ENCODE results near the gene ATP6V0D1. TPM values are rescaled to one million over a fixed set of nuclear protein-coding genes. Genes with fewer than 3 reads are reported as not detected.

The ATP6V0D1 gene
- total RNA-seq, result 97.9 and 120 TPM in 2 replicates

DNA sequence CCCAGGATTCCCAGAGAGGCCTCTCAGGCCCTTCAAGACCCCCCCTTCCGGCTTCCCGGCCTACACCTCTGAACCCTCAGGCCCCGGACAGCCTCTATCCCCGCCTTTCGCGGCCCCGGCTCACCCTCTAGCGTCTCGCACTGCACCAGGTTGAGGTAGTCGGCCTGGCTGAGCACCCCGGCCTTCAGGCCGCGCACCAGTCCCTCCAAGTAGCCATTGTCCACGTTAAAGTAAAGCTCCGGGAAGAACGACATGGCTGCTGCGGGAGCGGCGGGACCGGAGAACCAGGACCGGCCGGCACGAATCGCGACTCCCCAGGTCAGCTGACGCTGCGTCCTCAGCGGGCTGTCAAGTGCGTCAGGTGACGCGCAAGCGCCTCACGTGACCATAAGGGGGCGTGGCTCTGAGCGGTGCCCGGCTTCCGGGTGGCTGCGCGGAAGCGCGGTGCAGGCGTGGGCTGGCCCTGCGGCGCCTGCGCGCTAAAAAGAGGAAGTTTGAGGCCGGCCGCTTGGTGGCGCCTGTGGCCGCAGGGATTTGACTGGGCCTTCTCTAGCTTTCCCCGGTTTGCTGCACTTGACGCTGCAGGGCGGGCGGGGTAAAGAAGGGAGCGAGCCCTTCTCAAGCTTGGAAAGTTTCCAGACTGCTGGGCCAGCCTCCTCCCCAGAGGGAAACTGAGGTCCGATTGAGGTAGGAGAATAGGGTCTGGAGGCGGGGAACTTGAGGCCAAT, at the start of gene ATP6V0D1:
TSS of gene ATP6V0D1 (minus strand) at position 325 of the 728 bp plus-strand sequence. CDS start at position 254, 71 bp downstream.
- DNase-seq (ENCODE audit: low read depth), result peak; percentile 63
- peak within 1 kb of the TSS; percentile 91 for H3K4me3 ChIP-seq (ENCODE audit: low read depth, low read length)
- TF ChIP-seq, protein P1, sequence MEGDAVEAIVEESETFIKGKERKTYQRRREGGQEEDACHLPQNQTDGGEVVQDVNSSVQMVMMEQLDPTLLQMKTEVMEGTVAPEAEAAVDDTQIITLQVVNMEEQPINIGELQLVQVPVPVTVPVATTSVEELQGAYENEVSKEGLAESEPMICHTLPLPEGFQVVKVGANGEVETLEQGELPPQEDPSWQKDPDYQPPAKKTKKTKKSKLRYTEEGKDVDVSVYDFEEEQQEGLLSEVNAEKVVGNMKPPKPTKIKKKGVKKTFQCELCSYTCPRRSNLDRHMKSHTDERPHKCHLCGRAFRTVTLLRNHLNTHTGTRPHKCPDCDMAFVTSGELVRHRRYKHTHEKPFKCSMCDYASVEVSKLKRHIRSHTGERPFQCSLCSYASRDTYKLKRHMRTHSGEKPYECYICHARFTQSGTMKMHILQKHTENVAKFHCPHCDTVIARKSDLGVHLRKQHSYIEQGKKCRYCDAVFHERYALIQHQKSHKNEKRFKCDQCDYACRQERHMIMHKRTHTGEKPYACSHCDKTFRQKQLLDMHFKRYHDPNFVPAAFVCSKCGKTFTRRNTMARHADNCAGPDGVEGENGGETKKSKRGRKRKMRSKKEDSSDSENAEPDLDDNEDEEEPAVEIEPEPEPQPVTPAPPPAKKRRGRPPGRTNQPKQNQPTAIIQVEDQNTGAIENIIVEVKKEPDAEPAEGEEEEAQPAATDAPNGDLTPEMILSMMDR (conservative IDR thresholded peaks at IDR 0.05; ENCODE audit: low read depth, low read length), result peak; percentile 78

GRCh38 chr16:67530013-67530939, 49.3 kb upstream of the ATP6V0D1 start:
- TF ChIP-seq, protein P1 (conservative IDR thresholded peaks at IDR 0.05; ENCODE audit: low read depth, low read length), result no peak
- peak overlapping the region; percentile 92 for H3K4me3 ChIP-seq (ENCODE audit: low read depth, low read length)
- no peak for DNase-seq (ENCODE audit: low read depth)

GRCh38 chr16:67529582-67530012, 48.6 kb upstream of the ATP6V0D1 start:
- no peak for DNase-seq (ENCODE audit: low read depth)
- TF ChIP-seq, protein P1 (conservative IDR thresholded peaks at IDR 0.05; ENCODE audit: low read depth, low read length), result no peak

DNA sequence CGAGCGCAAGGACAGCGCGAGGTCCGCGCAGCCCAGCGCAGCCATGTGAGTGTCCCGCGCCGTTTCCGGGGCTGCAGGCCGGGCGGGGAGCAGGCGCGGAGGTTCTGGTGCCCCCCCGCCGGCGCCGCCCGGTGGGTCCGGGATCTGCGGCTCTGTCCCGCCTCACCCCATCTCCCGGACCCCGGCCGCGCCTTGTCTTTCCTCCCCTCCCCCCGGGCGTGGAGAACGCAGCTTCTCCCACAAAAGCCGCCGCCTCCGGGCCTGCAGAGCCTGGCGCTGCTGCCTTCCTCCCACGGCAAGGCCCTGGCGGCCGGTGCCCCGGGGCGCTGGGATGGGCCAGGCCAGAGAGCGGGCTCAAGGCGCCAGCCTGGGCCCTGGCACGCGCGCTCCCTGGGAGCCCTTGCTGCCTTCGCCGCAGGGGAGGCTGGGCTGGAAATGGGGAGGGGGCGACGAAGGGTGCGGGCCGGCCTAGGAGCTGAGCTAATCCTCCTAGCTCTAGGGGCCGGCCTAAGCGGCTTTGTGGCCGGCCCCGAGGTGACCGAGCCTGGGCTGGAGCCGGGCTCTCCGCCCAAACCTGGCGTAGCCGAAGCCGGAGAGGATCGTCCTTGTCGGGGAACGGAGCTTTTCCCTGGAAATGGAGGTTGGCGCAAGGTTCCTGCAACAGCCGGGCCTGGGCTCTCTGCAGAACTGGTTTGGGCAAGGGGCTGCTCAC, 48.1 kb upstream of the ATP6V0D1 start:
- TF ChIP-seq, protein P1 (conservative IDR thresholded peaks at IDR 0.05; ENCODE audit: low read depth, low read length), result no peak
- DNase-seq (ENCODE audit: low read depth), result no peak
- peak overlapping the region; percentile 92 for H3K4me3 ChIP-seq (ENCODE audit: low read depth, low read length)

More at GRCh38 chr16:67529582-67530012, 48.6 kb upstream of the ATP6V0D1 start:
- H3K4me3 ChIP-seq (ENCODE audit: low read depth, low read length), result peak overlapping the region; percentile 92

GRCh38 chr16:67528222-67528869, 47.4 kb upstream of the ATP6V0D1 start, which contains the start of gene RIPOR1:
Gene RIPOR1, plus strand, starts transcription at chr16:67528829. Its CDS starts 9,618 bp downstream, at chr16:67538447.
- H3K4me3 ChIP-seq (ENCODE audit: low read depth, low read length), result peak within 1 kb of the TSS; percentile 92
- TF ChIP-seq, protein P1 (conservative IDR thresholded peaks at IDR 0.05; ENCODE audit: low read depth, low read length), result no peak
- no peak for DNase-seq (ENCODE audit: low read depth)

All from epithelial cell of proximal tubule (primary cell).